ENCODE results near the gene CAMKMT.
"Not testable (repeated sequence)": the region's sequence is repeated elsewhere in the genome, so short reads cannot be mapped to it uniquely, and the experiment has no call there.

The CAMKMT gene

GRCh38 chr2:44362207-44363015 is 664 bp downstream of the CAMKMT start:
- DNase-seq: peak; percentile 39 to 45

DNA sequence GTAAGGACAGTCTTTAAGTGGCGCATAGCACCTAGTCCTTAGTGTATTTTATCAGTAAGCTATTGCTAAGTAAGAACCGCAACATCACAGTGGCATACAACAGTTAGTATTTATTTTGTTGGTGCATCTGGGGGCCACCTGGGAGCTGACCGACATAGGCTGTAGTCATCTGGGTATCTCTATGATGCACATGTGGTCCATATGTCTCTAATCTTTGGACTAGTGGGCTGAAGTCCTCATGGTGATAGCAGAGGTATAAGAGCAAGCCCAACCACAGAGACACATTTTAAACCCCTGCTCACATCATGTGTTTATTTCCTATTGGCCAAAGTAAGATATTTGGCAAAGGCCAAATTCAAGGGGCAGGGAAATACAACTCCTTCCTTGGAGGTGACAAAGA is 2.9 kb downstream of the CAMKMT start:
- DNase-seq: no peak

DNA sequence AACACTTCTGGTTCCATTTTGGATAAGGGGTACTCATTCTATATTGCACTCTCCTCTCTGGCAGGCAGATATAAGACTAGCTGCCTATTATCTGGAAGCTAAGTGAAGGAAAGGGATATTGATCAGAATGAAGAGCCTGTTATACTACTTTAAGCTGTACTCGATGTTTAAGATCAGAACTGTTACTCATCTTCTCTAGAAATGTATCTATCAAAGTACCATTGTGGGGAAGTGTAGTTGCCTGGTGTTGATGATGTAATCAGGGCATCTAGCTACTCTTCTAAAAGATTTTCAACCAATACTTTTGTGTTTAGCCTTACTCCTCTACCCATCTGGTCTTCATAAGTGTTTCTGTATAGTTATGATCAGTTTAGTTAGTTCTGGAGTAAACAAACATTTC is 5.8 kb downstream of the CAMKMT start:
- DNase-seq: no peak

DNA sequence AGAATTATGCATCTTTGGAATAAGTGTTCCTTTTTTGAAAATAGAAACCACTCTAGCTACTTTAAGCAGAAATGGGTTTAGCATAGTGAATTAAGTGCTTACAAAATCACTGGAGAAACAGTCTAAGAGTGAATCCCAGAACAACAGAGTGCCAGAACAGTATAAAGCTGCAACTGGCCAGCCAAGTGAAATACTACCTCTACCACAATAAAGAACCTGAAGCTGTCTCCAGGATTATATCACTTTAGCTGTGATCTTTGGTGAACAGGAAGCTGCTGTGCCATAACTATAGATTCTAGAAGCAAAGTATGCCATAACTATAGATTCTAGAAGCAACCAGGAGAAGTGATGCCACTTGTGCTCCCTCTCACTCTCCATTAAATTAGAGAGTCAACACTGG is 7.6 kb downstream of the CAMKMT start:
- DNase-seq: no peak

GRCh38 chr2:44371445-44371844 is 9.7 kb downstream of the CAMKMT start:
- DNase-seq: no peak

DNA sequence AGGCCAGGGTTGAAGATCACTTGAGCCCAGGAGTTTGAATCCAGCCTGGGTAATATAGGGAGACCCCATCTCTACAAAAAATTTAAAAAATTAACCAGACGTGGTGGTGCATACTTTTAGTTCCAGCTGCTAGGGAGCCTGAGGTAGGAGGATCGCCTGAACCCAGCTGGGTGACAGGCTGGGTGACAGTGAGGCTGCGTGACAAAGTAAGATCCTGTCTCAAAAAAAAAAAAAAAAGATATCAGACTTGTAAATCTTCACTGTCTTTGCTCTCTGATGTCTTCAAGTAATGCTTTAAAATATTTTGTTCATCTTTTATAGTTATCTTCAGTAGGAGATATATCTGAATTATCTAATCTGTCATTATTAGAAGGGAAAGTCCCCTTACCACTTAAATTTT is 10.5 kb downstream of the CAMKMT start:
- no peak for DNase-seq

DNA sequence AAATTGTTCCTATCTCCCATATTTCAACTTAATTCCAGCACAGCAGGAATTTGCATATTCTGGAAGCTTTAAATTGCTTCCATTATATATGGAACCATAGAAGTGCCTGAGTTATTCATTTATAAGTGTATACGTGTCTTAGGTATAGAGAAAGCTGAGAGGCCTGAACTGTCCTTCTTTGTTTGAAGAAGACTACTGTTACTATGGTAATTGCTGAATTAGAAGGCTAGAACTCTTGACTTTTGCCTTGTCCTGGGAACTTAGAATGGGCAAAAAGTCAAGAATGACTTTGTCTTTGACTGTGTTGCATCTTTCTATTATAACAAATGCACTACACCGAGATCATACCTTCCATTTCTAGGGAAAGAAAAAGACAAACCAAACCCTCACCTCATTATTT is 15.7 kb downstream of the CAMKMT start:
- no peak for DNase-seq

DNA sequence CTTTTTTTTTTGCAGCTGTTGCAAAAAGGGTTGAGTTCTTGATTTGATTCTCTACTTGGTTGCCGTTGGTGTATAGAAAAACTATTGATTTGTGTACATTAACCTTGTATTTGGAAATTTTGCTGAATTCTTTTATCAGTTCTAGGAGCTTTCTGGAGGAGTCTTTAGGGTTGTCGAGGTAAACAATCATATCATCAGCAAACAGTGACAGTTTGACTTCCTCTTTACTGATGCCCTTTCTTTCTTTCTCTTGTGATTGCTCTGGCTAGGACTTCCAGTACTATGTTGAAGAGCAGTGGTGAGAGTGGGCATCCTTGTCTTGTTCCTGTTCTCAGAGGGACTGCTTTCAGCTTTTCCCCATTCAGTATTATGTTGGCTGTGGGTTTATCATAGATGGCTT is 23.5 kb downstream of the CAMKMT start:
- not testable (repeated sequence) for DNase-seq

DNA sequence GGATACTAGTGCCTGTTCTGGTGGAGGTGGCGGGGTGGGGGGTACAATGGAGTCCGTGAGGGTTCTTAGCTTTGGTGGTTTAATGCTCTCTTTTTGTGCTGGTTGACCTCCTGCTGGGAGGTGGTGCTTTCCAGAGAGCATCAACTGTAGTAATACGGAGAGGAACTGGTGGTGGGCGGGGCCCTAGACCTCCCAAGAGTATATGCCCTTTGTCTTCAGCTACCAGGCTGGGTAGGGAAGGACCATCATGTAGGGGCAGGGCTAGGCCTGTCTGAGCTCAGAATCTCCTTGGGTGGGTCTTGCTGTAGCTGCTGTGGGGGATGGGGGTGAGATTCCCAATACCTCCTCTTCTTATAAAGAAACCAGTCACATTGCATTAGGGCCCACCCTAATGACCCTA is 27.1 kb downstream of the CAMKMT start:
- no peak for DNase-seq

DNA sequence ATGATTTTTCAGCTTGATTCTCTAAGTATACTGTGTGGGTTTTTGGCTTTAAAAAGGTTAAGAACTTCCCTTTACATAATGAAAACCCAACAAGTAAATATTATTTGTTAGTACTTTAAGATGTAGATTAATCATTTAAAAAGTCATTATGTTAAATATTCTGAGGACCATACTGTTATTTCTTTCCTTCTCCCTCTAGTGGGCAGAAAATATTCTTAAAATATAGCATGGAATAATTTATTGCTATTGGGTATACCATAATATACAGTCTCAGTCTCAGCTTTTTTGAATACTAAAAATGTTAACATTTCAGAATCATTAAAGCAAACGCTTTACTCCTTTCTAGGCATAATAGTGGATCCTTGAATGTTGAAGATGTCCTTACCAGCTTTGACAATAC is 28.1 kb downstream of the CAMKMT start:
- DNase-seq: no peak

- peak; percentile 33 to 59 for DNase-seq
These were observed 30.7 kb downstream of the CAMKMT start for GRCh38 chr2:44392338-44392943.

GRCh38 chr2:44397447-44398175 is 35.9 kb downstream of the CAMKMT start:
- no peak for DNase-seq

DNA sequence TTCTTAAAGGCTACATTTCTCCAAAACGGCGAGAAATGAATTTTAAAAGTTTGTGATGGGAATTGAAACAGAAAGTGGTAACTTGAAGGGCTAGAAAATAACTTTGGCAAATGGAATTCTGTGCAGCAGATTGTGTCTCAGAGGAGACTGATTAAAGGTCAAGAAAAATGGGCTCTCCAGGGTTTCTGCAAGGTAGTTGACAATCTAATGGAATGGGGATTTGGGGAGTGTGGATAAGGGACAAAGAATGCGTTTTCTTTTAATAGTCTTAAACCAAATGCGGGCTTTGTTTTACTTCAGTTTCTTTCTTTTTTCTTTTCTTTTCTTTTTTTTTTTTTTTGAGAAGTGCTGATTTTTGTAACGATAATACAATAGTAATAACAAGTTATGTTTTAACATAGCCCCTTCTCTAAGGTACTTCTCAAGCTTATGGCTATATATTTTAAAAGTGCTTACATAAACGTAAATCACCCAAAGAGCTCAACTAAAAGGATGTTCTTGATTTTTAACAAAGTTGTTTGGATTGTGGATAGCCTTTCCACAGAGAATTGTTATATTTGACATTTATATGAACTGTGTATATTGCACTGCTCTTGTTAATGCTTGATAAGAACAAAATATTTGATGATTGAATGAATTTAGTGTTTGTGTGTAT is 36.6 kb downstream of the CAMKMT start:
- DNase-seq: no peak

DNA sequence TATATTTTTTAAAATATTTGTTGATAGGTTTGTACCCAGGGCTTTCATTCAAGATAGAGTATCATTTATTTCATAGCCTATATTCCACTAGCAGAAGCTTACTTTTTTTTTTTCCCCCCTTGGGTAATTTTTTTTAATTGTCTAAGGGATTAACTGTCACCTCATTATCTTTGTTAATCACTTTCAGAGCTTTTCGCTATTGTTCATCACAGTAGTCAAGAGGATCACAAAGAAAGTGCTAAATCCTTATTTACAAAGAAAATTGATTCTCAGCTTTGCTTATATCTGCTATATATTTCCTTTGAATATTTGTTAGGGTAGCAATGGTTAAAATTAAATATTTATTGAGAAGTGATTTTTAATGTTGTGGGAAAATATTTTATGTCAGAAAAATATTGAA is 59.0 kb downstream of the CAMKMT start:
- DNase-seq: no peak

GRCh38 chr2:44424211-44424610 is 62.5 kb downstream of the CAMKMT start:
- no peak for DNase-seq

DNA sequence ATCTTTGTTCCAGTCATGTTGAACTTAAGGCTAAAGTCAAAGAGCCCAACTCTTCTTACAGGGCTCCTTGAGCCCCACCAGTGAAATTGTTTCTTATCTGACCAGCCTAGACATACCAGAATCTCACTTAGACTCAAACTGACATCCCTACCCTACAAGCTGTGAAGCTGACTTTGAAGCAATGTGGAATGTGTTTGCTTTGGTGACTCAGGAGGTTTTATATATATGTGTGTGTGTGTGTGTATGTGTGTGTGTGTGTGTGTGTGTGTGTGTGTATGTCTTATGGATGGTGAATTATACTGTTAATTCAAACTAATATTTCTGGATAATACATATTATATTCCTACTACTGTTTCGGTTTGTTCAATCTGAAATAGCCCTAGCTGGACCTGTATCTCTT is 67.3 kb downstream of the CAMKMT start:
- DNase-seq: no peak

DNA sequence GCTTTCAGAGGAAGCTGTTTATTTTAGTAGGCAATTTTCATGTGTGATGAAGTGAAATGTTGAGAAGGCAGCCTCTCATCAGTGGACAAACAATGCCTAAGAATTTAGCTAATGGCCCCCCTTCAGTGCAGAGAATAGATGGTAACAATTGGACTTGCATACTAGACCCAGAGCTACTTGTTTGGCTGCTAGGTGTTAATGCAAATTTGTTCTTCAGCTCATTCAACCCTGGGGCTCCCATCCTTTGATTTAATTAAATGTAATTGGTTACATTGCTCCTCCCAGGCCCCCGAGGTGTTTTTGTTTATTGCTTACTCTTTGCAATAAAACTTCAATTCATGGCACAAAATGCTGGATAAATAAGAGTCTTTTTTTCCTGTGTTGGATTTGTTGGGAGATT is 68.6 kb downstream of the CAMKMT start:
- no peak for DNase-seq

DNA sequence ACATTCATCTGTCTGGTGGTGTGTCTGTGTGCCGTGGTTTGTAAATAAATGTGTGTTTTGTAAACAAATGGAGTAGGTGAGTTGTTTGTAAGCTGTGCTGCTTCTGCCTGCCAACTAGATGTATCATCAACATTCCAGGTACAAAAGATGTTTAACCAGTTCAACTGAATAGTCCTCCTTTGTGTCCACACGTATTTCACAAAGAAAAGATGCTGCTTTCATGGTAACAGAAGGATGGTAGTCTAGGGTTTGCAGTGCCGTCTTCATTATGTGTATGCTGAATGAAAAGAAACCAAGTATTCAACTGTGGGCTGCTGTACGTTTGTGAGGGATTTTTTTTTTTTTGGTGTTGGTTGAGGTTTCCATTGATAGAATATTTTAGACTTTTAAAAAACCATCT is 72.1 kb downstream of the CAMKMT start:
- no peak for DNase-seq

DNA sequence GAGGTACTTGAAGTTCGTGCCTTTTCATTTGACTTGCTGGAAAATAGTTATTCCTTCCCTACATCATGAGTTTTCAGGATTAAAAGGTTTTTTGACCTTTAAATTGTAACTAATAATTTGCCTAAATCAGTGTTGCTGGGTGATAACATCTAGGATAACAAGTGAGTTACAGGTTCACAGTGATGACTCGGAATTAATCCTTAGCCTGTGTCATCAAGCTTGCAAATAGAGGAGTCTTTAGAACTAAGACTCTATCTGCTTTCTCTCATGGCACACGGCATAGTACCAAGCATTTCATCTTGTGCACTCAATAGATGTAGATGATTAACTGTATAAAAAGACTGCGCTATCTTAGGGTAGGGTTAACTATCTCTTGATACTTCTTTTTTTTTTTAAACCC is 79.5 kb downstream of the CAMKMT start:
- no peak for DNase-seq

DNA sequence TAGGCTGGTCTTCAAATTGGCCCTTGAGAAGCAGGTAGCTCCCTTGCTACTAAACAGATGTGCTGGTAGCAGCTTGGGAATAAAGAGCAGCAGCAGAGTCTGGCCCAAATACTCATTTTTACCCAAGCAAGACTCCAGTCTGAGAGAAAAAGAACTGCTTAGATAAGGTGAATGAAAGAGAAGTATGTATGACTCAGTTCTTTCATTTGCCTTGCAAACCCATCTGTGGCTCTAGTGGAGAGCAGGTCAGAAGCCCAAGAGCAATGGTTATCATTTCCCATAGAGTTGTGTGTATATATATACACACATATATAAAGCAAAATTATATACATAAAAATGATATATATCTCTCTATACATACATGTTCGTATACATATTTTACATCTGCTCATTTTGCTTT is 80.3 kb downstream of the CAMKMT start:
- DNase-seq: no peak

DNA sequence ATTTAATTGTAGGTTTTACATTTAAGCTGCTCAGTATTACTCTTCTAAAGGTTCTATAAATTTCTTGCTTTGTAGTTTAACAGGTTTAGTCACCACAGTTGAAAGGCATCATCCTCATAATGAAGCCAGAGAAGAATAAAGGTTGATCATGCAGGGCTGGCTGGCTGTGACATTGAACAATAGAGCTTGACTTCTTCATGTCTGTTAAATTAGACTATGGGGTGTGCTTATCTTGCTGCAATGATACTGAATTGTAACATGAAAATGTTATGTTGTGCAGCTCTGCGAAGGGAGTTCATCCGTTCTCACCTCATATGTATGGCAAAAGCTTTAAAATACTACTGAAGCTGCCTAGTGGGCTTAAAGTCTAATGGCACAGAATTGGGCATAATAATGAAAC is 81.8 kb downstream of the CAMKMT start:
- DNase-seq: no peak

- DNase-seq: no peak
These were observed 83.1 kb downstream of the CAMKMT start for GRCh38 chr2:44444881-44445280.

DNA sequence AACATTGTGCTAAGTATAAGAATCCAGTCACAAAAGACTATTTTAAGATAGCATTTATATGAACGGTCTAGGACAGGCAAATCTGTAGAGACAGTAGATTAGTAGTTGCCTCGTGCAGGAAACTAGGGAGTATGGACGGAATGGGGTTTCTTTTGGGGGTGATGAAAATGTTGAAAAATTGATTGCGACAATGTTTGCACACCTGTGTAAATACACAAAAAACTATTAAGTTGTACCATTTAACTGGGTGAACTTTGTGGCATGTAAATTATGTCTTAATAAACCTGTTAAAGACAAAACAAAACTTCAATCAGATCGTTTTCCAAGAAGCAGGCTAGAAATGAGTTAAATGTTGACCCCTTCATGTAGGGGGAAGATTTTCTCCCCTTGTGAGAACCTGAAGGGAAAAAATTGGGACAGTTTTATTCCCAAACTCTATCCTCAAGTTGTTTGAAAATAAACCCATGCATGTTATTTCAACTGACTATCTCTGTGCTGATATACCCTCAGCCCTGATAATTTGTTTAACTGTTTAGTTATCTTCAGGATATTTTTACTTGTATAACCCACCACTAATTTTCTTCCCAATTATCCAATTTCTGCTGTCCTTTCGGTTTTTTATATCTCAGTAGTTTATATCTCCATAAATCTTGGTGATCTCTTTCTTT is 87.2 kb downstream of the CAMKMT start:
- DNase-seq: no peak

All from activated CD4-positive, alpha-beta T cell treated with anti-CD3 and anti-CD28 coated beads for 4 hours (primary cell).